CD4-positive, alpha-beta T cell treated with Interleukin-17A for 1 hour (primary cell): ENCODE data around the gene HLCS.
A peak's percentile ranks its signal among the peaks of the same experiment; 100 is the strongest.
"Not testable (repeated sequence)": the region's sequence is repeated elsewhere in the genome, so short reads cannot be mapped to it uniquely, and the experiment has no call there.

Source experiments
- DNase-seq: peaks from one replicate; pipeline ENCODE4 v3.0.0-alpha.2; 2020

Gene HLCS

DNA sequence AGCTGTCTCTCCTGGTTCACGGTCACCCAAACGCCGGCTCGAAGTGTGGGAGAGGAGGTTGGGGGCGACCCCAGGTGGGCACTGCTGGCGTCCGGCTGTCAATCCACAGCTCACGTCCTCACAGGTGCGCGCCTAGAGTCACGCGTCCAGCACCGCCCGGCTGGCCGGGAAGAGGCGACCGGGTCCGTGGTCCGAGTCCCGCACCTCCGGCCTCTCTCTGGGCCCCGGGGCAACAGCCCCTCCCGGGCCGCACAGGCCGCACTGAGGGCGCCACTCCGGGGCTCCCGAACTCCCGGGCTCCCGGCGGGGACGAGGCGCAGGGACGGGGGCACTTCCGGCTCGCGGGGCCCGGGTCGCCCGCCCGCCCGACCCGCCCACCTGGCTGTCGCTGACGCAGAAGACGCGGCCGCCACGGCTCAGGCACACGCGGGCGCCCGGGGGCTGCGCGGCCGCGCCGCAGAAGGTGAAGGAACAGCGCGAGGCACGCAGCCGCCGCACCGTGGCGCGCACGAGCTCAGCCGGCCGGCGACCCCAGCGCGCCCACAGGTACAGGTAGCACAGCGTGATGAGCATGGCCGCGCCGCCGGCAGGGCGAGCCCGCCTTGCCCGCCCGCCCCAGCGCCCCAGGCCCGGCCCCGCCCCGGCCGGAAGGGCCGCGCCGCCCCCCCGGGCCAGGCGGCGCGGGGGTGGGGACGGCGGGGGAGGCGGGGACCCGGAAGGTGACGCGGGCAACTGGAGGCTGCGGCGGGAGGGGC lies at the start of gene HLCS:
Gene HLCS, minus strand, starts transcription at position 604 of the 755 bp plus-strand sequence. Its CDS starts 31 bp downstream, at position 573.
- peak; percentile 82 for DNase-seq

- peak; percentile 79 for DNase-seq
Observed at GRCh38 chr21:37009740-37010341, 43.4 kb upstream of the HLCS start.

DNA sequence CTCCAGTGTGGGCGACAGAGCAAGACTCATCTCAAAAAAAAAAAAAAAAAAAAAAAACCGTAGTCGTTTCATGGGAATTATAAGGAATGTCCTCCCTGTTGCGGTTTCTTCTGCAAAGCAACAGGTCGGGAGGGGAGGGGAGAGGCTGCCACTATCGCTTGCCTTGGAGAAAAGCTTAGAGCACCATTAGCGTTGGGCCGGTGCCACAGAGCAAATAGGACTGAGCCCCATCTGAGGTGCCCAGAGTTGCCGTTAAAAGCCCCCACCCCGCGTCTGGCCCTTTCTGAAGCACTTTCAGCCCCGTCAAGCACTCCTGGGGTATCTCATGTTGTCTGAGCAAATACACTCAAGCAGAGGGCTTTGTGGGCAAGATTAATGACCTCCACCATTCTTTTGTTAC lies 42.3 kb upstream of the HLCS start:
- no peak for DNase-seq

DNA sequence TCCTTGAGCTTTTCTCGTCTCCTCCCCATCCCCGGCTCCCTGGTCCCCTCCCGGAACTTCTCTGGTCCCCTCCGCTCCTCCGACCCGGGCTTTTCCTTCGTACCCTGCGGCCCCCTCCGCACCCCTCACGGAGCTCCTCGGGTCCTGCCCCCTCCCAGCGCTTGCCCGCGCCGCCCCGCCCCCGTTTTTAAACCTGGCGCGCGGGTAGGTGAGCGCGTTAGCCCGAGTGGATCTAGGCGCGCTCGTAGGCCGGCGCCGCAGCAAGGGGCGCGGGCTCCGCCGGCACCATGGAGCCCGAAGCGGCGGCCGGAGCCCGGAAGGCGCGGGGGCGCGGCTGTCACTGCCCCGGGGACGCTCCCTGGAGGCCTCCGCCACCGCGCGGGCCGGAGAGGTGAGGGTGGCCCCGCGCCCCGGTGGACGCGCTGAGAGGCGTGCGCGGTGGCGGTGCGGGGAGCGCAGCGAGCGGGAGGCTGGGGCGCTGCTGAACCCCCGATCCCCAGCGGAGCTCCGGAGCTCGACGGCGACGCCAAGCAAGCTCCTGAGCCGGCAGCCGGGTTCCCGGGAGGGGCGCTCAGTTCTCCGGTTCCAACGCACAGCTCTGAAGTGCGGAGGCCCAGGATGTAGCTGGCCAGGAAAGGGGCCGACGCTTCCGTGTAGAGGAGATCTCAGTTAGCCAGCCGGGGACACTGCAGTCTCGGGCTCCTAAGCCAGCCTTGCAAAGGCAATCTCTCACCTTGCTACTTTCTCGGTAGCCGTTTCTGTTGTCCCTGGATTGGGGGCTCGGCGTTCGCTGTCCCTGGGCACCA lies 40.2 kb upstream of the HLCS start, which contains the start of gene RIPPLY3:
Gene RIPPLY3, plus strand, starts transcription at position 217 of the 806 bp plus-strand sequence. Its CDS starts 71 bp downstream, at position 288.
- peak; percentile 8 for DNase-seq

GRCh38 chr21:37005548-37006485 lies 39.3 kb upstream of the HLCS start:
- DNase-seq: no peak

DNA sequence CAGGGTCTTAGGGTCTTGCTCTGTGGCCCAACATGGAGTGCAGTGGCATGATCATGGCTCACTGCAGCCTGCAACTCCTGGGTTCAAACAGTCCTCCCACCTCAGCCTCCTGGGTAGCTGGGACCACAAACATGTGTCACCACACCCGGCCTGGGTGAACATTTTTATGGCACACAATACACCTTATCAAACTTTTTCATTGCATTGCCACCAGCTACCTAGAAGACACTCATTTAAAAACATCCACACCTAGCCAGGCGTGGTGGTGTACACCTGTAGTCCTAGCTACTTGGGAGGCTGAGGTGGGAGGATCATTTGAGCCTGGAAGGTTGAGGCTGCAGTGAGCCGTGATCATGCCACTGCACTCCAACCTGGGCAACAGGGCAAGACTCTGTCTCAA lies 37.4 kb upstream of the HLCS start:
- DNase-seq: not testable (repeated sequence)

DNA sequence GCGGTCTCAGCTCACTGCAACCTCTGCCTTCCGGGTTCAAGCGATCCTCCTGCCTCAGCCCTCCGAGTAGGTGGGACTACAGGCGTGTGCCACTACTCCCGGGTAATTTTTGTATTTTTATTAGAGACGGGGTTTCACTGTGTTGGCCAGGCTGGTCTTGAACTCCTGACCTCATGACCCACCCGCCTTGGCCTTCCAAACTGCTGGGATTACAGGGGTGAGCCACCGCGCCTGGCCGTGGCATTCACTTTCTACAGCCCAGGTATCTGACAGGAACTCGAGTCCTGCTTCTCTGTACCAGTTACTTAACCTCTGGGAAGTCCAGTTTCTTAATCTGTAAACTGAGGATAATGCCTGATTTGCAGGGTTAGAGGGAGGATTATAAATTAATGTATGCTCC lies 36.4 kb upstream of the HLCS start:
- not testable (repeated sequence) for DNase-seq

GRCh38 chr21:37001441-37001840 lies 35.0 kb upstream of the HLCS start:
- no peak for DNase-seq

DNA sequence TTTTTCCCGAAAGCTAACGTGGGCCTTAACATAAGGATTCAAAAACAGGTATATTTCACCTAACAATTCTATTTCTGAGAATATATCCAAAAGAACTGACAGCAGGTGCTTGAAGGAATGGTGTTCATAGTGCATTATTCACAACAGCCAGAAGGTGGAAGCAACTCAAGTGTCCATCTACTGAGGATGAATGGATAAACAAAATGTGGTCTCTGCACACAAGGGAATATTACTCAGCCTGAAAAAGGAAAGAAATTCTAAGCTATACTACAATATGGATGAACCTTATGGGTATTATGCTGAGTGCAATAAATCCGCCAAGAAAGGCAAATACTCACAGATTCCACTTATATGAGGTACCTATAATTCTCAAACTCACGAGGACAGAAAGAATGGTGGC lies 33.9 kb upstream of the HLCS start:
- no peak for DNase-seq

- no peak for DNase-seq
Observed at GRCh38 chr21:36999131-36999898, 32.8 kb upstream of the HLCS start.

GRCh38 chr21:36995285-36995684 lies 28.8 kb upstream of the HLCS start:
- DNase-seq: not testable (repeated sequence)

DNA sequence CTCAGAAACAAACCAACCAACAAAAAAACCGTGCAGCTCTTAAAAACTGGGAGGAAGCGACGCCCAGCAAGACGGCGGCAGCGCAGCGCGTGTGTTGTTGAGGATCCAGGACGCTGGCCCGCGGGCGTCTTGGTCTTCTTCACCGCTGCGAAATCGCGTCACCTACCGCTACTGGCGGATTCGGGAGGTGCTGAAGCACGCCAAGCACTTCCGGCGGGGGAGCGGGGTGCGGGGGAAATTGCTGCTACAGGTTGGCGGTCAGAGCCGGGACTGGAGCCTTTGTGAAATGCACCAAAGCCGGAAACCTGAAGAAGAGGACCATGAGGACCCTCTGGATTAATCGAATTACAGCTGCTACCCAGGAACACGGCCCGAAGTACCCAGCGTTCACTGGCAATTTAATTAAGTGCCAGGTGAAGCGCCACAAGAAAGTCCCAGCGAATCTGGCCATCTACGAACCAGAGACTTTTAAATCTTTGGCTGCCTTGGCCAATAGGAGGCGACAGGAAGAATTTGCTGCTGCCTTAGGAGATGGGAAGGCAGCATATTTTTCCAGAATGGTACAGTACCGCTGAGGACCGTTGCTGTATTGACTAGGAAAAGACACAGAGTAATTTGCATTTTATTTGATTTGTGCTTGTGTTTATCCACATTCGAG lies 28.2 kb upstream of the HLCS start:
- DNase-seq: peak; percentile 50

GRCh38 chr21:36992671-36993070 lies 26.2 kb upstream of the HLCS start:
- no peak for DNase-seq

GRCh38 chr21:36990508-36991205 lies 24.2 kb upstream of the HLCS start:
- no peak for DNase-seq

DNA sequence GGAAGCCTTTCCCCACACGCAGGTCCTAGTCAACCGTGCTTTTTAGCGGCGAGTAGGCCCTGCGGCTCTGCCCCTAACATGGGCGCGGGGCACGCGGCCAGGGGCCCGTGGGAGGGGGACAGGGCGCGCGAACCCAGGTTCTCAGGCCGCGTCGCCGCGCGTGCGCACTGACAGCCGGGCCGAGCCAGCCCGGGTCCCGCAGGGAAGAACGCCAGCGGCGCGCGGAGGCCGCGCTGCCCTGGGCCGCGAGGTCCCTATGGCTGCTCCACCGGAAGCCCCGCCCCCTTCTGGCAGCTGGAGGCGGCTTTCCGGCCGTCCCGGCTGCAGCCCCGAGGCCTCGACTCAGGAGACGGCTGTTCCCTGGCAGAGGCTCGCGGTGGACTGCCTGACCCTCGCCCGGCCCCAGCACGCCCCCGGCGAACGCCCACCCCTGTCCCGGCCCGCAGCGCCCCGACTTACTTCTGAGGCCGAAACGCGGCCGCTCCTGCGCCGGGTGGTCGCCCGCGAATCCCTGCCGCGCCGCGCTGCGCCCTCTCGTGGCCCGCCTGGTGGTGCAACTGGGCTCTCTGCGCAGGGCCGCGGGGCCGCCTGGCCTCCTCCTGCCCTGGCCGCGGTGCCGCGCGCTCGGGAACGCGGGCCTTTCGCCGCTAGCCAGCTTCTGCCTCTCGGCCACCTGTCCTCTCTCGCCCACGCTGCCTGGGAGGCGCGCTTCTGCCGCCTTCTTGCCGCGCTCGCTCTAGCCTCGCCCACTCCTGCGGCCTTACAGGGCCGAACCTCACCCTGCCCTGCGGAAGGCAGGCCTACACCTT lies 23.4 kb upstream of the HLCS start:
- peak; percentile 86 for DNase-seq

DNA sequence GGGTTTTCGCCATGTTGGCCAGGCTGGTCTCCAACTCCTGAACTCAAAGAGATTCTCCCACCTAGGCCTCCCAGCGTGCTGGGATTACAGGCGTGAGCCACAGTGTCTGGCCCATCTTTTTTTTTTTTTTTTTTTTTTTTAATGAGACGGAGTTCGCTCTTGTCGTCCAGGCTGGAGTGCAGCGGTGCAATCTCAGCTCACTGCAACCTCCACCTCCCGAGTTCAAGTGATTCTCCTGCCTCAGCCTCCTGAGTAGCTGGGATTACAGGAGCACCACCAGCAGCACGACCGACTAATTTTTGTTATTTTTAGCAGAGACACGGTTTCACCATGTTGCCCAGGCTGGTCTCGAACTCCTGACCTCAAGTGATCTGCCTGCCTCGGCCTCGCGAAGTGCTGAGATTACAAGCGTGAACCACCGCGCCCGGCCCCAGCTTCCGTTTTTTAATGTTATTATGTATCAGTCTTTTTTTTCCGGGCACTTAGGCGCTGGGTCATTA lies 22.8 kb upstream of the HLCS start:
- not testable (repeated sequence) for DNase-seq

- DNase-seq: no peak
Observed at GRCh38 chr21:36988536-36988935, 22.1 kb upstream of the HLCS start.

DNA sequence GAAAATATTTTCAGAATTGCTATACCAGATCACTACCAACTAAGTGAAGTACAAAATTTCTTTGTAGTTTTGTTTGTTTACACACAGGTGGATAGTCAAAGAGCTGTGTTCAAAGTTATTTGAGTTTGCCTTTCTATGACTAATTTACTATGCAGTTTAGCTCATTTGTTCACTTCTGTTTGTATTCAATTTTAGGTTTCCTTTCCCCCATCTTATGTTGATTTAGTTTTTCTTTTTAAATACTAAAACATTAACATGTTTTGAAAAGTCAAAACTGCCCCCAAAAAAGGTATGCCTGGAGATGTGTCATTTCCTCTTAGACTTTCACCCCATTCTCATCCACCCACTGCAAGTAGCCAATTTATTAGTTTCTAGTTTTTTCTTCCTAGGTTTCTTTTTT lies 21.4 kb upstream of the HLCS start:
- no peak for DNase-seq
